Measurements from ENCODE around the gene TTC17.

GRCh38 chr11:43404836-43405479, 46.2 kb downstream of the TTC17 start:
- TF ChIP-seq MZF1 (tag by site-specific recombination; IDR thresholded peaks at IDR 0.05; ENCODE audit: borderline replicate concordance) (no peak), CTCF (tag by site-specific recombination; IDR thresholded peaks at IDR 0.05) (no peak), AEBP2 (tag by site-specific recombination; IDR thresholded peaks at IDR 0.05; ENCODE audit: borderline replicate concordance) (no peak), ZNF513 (tag by site-specific recombination; IDR thresholded peaks at IDR 0.05) (no peak), ZNF423 (tag by site-specific recombination; IDR thresholded peaks at IDR 0.05) (no peak), ZNF214 (tag by site-specific recombination; IDR thresholded peaks at IDR 0.05; ENCODE audit: borderline replicate concordance) (no peak), ZNF692 (tag by site-specific recombination; IDR thresholded peaks at IDR 0.05) (no peak), ZNF37A (tag by site-specific recombination; IDR thresholded peaks at IDR 0.05) (no peak)
